Left renal cortex interstitium (tissue), 4 donors: Measurements from ENCODE around the gene C6orf132. TPM values are rescaled to one million over a fixed set of nuclear protein-coding genes. Genes with fewer than 3 reads are reported as not detected.
"Not testable (repeated sequence)": the region's sequence is repeated elsewhere in the genome, so short reads cannot be mapped to it uniquely, and the experiment has no call there.

ENCODE experiments used
- DNase-seq, 4 donors: peaks; one replicate each; pipeline ENCODE4 v3.0.0-alpha.2; 2013; ENCODE audit warnings: low read depth in 4 of 4, low spot score in 2 of 4, missing footprints in 1 of 4
- polyA plus RNA-seq, 4 donors: library from polyadenylated mRNA; unstranded; fragments of 120-200 nt; gene quantifications; one replicate each; pipeline ENCODE4 v1.2.1, GENCODE V29; 2013; ENCODE audit not compliant: insufficient read length in 4 of 4

Gene C6orf132, protein sequence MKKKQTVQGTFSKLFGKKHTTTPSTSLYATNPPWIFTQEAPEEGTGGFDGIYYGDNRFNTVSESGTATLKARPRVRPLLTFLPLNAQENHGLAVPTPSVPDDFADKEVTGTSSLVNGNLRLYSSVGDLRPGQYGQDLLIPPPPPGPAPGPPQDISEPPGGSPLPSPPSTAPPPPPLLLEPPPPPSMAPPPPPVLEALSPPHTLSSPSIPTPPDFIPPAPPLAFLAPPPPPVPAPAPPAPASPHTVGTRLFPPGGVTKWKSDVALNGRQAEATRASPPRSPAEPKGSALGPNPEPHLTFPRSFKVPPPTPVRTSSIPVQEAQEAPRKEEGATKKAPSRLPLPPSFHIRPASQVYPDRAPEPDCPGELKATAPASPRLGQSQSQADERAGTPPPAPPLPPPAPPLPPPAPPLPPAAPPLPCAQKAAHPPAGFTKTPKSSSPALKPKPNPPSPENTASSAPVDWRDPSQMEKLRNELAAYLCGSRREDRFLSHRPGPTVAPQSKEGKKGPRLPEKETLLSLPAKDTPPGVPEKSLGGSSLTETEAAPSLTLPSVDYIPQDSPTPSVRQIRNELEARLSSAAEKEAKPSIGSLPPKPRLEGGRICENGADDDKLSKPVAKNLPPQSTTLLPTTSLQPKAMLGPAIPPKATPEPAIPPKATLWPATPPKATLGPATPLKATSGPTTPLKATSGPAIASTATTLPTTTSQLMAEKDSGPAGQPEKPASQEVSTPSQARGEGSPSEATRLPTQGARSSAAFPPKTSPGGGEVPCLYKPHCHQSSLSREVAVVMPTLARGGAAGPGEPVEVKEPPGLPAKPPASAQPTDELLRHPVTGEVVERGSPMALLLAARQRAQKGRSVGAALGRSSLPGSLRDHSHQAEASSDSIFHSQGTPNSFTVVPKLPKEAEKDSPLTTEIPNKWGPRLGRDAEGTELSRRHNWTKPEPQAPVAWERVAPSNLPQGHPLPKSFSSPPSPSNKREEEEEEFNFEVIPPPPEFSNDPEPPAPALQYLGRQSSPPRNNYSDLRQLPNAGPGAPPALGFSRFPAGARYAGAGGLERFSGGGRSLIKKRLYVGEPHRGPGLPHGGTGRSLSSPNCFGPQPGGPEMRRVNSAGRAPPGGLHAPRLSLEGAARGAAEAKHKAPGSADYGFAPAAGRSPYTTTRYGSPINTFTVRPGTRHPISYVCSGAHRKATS
- polyA plus RNA-seq = 1 to 10 TPM; 3.8 to 6.5 (median 4.9) TPM

DNA sequence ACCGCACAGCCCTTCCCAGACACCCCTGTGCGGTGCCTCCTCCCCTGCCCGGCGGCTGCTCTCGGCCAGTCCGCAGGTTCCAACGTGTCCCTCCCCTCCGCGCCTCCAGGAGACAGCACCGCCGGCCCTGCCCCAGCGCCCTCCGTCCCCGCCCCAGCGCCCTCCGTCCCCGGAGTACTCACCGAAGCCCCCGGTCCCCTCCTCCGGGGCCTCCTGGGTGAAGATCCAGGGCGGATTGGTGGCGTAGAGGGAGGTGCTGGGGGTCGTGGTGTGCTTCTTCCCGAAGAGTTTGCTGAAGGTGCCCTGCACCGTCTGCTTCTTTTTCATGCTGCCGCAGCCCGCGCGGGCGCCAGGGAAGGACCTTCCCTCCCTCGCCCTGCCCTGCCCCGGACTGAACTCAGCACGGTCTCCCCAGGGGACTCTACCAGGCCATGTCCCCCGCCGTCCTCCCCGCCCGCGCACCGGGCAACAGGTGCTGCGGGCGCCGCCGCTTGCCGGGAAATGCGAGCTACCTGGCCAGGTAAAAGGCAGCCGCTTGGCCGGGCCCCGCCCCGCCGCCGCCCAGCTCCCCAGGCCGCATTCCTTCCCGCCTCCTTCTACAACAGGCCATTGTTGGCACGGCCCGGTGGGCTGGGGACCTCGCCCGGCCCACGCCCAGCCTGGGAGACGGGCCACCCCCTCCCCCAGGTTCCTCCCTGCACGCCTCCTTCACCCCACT is at the start of gene C6orf132:
TSS of gene C6orf132 (minus strand) at position 503 of the 718 bp plus-strand sequence. CDS start at position 327, 176 bp downstream.
- no peak for DNase-seq

DNA sequence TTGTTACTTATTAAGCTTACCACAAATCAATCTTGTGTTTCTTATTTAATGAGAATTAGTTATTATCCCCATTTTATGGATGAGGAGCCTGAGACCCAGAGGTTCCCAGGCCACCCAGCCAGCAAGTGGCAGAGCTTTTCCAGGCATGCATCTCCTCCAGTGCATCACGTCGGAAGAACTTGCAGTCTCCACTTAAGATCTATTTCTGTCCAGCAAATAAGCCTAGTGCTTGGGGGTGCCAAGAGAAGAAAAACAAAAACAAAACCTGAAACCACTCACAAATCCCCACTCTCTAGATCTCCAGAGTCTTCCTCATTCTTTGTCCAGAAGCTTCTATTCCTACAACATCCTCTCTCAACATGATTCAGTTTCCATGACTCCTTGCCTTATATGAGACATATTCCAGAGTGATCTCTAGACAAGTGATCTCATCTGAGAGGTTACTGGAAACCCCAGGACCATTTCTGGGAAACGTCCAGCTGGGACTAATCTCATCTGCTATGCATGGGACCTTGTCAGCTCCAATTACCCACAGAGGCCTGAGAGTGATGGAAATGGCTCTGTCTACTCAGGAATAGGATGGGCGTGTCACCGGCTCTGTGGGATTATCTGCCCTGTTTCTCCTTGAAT is 48.2 kb upstream of the C6orf132 start:
- no peak for DNase-seq

DNA sequence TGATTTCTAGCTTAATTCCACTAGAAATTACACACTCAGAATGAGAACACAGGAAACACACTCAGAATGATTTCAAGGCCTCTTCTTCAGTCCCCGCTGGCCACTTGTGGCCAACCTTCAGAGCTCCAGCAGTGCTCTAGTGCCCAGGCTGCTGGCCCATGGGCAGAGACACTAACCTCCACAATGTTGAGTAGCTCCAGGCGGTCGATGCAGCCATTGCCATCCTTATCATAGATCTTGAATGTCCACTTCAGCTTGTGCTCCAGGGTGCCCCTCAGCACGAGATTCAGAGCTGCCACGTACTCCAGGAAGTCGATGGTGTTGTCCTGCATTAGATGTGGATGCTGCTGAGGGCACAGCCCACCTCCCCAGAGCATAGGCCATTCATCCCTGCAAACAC is 46.0 kb upstream of the C6orf132 start:
- no peak for DNase-seq

DNA sequence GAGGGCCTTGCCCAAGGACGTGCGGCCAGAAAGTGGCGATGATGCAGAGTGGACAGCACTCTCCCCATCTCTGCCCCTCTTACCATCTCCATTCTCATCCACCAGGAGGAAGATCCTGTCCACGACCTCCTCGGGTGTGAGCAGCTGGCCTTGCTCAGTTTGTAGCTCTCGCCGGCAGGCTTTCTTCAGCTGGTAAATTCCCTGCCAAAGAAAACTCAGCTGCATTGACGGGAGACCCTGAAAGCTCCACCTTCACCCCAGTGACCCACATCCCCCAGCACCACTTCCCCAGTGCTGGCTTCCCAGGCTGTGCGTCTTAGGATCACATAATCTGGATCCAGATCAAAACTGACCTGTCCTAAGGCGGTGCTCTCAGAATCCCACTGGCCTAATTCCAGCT is 43.2 kb upstream of the C6orf132 start:
- peak in 2 of 4 donors; percentile 56 to 71 for DNase-seq

DNA sequence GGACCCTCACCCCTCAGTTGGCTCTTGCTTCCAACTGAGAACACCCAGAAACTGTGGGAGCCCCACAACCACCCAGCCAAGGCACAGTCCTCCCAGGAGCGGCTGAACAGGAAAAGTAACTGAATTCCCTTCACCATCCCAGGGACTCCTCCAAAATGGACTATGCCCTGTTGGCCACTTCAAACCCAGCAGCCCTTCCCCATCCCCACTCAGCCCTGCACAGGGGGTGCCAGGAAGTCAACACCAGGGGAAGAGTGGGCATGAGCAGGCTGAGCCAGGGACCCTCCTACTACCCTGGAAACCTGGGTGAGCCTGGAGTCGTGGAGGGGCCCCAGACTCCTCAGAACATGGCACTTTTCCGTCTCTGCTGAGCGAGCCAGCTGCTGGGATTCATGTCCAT is 42.1 kb upstream of the C6orf132 start:
- DNase-seq = no peak

DNA sequence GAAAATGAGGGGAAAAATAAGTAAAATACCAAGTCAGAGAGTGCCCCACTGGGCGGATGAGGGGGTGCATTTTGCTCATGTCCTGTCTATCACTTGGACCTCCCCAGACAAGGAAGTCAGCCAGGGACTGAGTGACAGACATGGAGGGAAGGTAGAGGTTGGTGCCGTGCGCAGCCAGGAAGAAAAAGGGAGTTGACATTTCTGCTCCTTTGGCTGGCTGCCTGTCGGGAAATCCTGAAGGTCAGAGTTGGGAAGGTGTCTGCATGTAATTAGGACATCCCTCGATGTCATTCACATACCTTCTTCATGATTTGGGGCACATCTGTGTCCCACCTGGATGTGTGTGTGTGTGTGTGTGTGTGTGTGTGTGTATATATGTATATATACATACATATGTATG is 39.7 kb upstream of the C6orf132 start:
- no peak for DNase-seq

DNA sequence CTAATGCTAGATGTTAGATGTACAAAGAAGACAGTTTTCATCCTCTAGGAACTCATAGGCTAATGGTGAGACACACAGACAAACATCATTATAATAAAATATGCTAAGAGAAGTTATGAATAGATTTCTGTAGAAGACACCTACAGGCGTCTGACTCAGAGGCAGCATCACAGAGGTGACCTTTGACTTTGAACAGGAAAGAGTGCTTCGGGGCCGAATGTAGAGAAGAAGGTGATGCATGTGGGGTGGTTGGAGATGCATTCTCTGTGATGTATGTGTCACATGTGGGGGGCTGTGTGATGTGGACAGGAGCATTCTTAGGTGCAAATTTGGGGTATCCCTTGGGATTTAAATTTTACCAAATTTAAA is 37.5 kb upstream of the C6orf132 start:
- no peak for DNase-seq

DNA sequence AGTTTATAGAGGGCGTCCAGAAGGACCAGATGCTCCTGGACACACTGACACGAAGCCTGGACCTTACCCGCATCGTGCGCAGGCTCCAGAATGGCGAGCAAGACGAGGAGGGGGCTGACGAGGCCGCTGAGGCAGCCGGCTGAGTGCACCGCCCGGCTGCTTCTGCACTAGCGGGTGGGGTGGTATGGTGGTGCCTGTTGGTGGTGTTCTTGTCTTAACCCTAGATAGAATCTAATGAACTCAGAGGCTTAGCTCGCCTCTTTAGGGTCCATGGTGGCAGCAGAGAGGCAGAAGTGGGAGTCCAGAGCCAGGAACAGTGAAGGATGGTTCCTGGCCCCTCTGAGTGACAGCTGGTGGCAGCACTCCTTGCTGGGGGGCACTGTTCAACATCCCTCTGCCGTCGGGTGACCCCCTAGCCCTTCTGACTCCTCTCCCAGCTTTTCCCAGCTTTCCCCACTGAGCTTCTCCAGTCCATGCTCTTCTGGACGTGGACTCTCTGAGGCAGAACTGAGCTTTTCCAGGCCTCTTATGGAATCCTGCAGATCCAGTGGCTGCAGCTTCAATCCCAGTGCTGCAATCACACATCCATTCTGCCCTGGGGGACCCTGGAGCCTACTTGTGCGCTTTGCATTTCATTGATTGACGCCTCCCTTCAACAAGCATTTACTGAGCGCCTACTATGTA is 37.0 kb upstream of the C6orf132 start:
- no peak for DNase-seq

DNA sequence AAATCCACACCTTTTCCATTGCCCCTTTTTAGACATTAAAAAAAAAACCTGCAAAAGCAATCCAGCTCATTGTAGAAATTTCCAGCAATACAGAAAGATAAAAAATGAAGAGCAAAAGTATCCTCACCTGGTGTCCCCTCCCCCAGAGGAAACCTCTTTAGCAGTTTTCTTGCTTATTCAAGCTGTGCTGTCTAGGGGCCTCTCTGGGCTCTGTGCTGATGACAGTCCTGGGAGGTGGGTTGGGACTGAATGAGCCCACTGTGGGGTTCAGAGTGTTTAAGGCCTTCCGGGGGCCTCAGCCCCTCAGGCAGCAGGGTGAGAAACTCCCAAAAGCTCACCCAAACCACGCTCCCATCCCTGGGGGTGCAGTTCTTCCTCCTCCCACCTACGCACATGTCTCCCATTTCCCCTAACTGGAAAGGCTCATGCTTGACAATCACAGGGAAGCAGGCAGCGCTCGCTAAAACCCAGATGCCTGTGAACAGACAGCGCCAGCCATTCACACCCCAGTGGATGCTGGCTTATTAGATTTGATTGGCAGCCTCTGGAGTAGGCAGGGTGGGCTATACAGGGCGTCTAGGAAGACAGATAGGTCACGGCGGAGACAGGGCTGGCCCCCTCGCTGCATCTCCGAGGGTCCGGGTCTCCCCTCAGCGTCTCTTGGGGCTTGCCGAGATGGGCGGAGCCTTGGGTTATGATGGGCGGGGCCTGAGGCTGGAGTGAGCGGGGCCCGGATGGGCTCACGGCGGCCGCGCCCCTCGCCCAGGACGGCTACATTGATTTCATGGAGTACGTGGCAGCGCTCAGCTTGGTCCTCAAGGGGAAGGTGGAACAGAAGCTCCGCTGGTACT is 35.3 kb upstream of the C6orf132 start:
- DNase-seq = no peak

DNA sequence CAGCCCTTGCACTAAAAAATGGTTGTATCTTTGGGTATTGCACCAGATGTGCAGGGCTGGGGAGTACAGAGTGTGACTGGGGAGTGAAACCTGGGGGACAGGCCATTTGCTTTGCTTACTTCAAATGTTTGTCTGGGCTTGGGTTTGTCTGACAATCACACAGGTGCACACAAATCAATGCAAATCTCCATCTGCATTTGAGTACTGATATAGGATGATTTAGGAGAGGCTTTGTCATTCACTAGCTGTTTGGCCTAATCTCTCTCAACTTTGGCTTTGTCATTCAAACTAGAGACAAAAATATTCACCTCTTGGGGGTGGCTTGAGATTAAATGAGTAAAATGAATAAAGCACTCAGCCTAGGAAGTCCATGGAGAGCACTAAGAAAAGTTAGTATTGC is 34.6 kb upstream of the C6orf132 start:
- no peak for DNase-seq

DNA sequence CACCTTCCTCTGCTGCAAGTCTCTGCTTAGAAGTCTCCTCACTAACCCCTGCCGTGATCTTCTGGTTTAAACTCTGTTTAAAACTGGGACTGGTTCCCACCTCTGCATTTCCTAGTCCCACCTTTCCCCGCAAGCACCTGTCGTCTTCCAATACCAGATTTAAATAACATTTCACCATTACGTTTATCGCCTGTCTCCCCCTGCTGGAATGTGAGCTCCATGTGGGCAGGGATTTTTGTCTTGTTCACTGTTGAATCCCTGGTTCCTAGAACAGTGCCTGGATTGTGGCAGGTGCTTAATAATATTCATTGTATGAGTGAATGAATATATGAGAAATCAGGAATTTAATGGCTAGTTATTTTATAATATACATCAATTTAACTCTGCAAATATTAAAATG is 33.4 kb upstream of the C6orf132 start:
- no peak for DNase-seq

DNA sequence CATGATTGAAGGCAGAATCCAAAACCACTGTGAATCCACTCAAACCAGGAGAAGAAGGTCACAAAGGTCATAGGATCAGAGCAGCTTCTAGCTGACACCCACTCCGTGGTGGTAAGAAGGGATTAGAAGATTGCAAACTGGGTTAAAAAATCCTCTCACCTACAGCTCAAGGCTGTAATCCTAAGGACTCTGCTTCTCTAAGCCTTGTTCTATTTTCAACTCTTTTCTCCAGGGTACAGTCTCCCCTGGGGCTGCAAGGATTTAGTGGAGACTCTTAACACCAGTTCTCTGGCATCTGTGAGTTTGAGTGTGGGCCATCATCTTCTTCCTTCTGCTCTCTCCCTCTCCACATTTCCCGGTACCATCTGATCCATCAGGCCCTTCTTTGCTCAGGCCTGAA is 30.7 kb upstream of the C6orf132 start, which contains the start of gene GUCA1A:
TSS of gene GUCA1A (plus strand) at position 264 of the 400 bp plus-strand sequence. CDS start 250 bp downstream, outside the sequence.
- no peak for DNase-seq

DNA sequence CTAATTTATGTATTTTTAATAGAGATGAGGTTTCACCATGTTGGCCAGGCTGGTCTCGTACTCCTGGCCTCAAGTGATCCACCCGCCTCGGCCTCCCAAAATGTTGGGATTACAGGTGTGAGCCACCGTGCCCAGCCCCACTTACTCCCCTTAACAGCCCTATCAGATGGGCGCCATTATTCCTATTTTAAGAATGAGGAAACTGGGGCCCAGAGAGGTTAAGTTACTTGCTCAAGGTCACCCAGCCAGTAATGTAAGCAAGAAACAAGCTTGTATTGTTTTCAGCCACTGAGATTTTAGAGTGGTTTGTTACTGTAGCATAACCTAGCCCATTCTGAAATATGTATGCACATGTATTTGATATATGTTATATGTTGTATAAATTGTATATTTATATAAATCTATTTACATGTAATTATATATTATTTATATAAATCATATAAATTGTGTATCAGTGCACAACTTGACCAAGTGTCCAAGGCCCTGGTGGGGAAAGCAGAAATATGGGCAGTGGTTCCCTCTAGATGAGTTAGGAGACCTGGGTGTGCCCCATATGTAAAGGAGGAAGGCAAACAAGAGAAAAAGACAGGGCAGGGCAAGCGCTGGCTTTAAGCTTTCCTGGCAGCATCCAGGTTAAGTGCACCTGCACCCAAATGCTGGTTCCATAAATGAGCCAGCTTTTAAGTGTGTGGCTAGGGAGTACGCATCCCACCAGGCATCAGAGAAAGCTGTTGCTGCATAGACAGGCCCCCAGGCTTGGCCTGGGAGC is 29.6 kb upstream of the C6orf132 start:
- no peak for DNase-seq

DNA sequence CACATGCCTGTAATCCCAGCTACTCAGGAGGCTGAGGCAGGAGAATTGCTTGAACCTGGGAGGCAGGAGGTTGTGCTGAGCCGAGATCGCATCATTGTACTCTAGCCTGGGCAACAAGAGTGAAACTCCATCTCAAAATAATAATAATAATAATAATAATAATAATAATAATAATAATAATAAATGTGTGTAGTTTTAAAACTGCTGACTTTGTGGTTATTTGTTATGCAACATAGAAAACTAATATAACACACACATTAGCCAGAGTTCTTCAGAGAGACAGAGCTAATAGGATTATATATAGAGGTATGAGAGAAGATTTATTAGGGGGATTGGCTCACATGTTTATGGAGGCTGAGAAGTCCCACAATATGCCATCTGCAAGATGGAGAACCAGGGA is 27.4 kb upstream of the C6orf132 start:
- not testable (repeated sequence) for DNase-seq

DNA sequence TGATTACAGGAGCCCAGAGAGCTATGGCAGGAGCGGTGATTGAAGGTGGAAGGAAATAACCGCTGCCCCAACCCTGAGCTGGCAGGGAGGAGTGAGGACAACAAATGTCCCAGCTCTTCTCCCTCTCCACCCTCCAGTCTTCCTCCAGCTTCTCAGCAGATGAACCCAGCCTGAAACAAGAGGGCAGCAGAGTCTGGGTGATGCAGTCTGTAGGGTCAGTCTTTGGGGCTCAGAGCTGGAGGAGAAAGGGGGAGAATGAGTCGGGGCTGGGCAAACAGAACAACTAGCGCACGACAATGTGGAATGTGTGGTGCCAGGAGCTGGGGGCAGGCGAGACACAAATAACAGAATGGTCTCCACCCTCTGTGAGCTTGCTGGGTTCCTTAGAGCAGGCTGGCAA is 26.2 kb upstream of the C6orf132 start:
- no peak for DNase-seq

DNA sequence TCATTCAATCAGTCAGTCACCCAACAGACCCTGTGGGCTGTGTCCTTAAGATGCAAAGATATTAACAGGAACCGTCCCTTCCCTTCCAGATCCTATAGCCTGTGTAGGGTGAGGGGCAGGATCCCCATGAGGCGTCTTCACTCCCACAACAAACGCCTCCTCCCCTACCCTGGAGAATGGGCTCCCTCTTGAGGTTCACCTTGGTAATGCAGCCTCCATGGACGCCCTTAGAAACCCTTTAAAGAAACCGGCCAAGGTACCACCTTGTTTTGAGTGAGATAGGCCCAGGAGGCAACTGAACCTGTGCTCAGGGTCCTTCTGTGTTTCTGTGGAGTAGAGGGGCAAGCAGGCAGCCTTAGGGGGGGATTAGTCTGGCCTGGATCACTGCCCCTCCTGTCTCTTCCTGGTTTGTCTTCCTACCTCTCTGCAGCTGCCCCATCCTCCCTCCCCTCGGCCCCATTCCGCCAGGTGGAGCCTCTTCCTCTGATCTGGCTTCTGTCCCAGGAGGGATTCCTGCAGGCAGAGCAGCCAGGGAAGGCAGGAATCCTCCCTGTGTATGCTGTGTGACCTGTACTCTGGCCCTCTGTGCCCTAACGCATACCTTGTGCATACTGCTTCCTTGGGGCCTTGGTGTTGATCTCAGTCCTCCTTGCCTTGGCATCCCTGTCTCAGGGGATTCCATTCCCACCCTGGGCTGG is 24.2 kb upstream of the C6orf132 start:
- DNase-seq = no peak

DNA sequence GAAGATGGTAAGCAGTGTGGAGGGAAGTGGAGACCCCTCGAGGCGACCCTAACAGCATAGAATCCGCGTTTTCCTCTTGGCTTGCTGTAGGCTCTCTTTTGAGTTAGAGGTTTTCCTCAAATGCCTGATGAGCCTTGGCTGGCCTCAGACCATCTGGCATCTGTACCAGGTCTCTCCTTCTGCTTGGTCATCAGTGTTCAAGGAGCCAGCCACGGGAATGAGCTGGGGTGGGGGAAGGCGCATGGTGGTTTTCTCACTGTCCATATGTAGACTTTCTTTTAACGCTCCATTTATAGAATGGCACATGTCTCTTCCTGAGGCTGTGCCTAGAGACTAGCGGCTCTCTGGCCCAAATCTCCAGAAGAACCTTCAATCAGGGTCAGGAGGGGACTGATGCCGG is 22.6 kb upstream of the C6orf132 start:
- DNase-seq = no peak
